Left lobe of liver (tissue), 1 donor: ENCODE data around the gene ATP1B3. TPM values are rescaled to one million over a fixed set of nuclear protein-coding genes. Genes with fewer than 3 reads are reported as not detected.

ENCODE experiments used
- total RNA-seq: library from RNA; stranded (reverse); gene quantifications from one replicate; pipeline ENCODE4 v1.2.1, GENCODE V29; 2021
- donor health status: DM: no; HTN: yes; CAD: no.

The ATP1B3 gene
- total RNA-seq, 1 donor from 2014 or later: 4.4 TPM

Other genes with a start within 250 kb of the ATP1B3 start
- 33.0 TPM for gene RNF7, start 138.3 kb upstream of the ATP1B3 start, total RNA-seq
- not detected for gene GRK7, start 113.2 kb upstream of the ATP1B3 start, total RNA-seq